Heart right ventricle (tissue), 16 donors: Measurements from ENCODE around the gene IHH. TPM values are rescaled to one million over a fixed set of nuclear protein-coding genes. Genes with fewer than 3 reads are reported as not detected.

Source experiments
- ATAC-seq, 8 donors: fragments of 200-7000 bp; cut with Tn5 transposase; one replicate each; pipeline ENCODE4 v1.9.1; 2020; ENCODE audit warnings: mild to moderate bottlenecking in 8 of 8, moderate library complexity in 8 of 8, moderate number of reproducible peaks in 1 of 8
- DNase-seq, 2 donors: peaks; one replicate each; pipeline ENCODE4 v3.0.0-alpha.2; 2020
- H3K27ac ChIP-seq, 10 donors: fragments of 200-600 bp; sonication (generic) in 2 of 10; one replicate each; pipeline versions ENCODE4 v1.5.0 to v1.8.0; 2020 to 2022; ENCODE audit warnings: mild to moderate bottlenecking in 3 of 10
- H3K27me3 ChIP-seq, 7 donors: fragments of 200-600 bp; one replicate each; pipeline ENCODE4 v1.8.0; 2021 to 2022; ENCODE audit warnings: mild to moderate bottlenecking in 2 of 7
- H3K36me3 ChIP-seq, 9 donors: fragments of 200-600 bp; sonication (generic) in 1 of 9; one replicate each; pipeline versions ENCODE4 v1.5.0 to v1.8.0; 2020 to 2022; ENCODE audit warnings: mild to moderate bottlenecking in 2 of 9
- H3K4me1 ChIP-seq, 9 donors: fragments of 200-600 bp; sonication (generic) in 1 of 9; one replicate each; pipeline versions ENCODE4 v1.5.0 to v1.8.0; 2020 to 2022; ENCODE audit warnings: mild to moderate bottlenecking in 4 of 9
- H3K4me3 ChIP-seq, 10 donors: fragments of 200-600 bp; sonication (generic) in 2 of 10; one replicate each; pipeline versions ENCODE4 v1.5.0 to v1.8.0; 2020 to 2022; ENCODE audit warnings: mild to moderate bottlenecking in 7 of 10, moderate library complexity in 2 of 10
- H3K9me3 ChIP-seq, 11 donors: fragments of 200-600 bp in 10 of 11; sonication (generic) in 2 of 11; one replicate each; pipeline versions ENCODE4 v1.5.0 to v1.8.0; 2013 to 2022; ENCODE audit warnings: mild to moderate bottlenecking in 2 of 11, control low read depth in 1 of 11, moderate library complexity in 1 of 11
- CTCF ChIP-seq, 9 donors: fragments of 200-600 bp; sonication (generic) in 2 of 9; IDR thresholded peaks; one replicate each; pipeline versions ENCODE4 v1.5.0 to v1.8.0; 2021 to 2022; ENCODE audit warnings: antibody characterized with exemption in 9 of 9, mild to moderate bottlenecking in 5 of 9, moderate library complexity in 1 of 9
- WGBS, 2 donors: extraction: QIAGEN DNeasy Blood & Tissue Kit; methylation state at CpG; one replicate each; pipeline ENCODE4 v1.1.7; 2013; ENCODE audit warnings: inconsistent platforms in 1 of 2; 5-methylcytosine and 5-hydroxymethylcytosine counted together
- intact Hi-C, 10 donors: fragments of 100-400 bp; cut with DNase I; formaldehyde crosslinking; loops; one replicate each; pipeline versions ENCODE4 v1.11.1 to v1.14.2; 2022
- long read RNA-seq, 3 donors: library from polyadenylated mRNA; unstranded; transcript quantifications; one replicate each; pipeline ENCODE4 v2.0.0, GENCODE V29; 2020 to 2021
- polyA plus RNA-seq, 2 donors: library from polyadenylated mRNA; stranded (reverse); fragments of 200-250 nt; gene quantifications; one replicate each; pipeline ENCODE4 v1.2.3, GENCODE V29; 2013
- total RNA-seq, 10 donors: library from RNA; stranded (reverse); fragmentation: NEBNext Ultra II Directional in 3 of 10; extraction: Animal tissue kit (Norgen Biotek cat#: 25700) in 3 of 10; gene quantifications; one replicate each; pipeline versions ENCODE4 v1.2.1 to v1.2.4, GENCODE V29; 2021 to 2023
- donor health status: Arrhythmogenic right ventricular cardiomyopathy.
- donor health status: ischemic (EF 13 %, LVEDD 7.1; RV severe dilation, severe dysfunction).
- donor health status: healthy with polysubstance abuse.
- donor health status: DM: no; HTN: yes; CAD: no.
- donor health status: DM: no; HTN: no; CAD: no.
- donor health status: ischemic (EF 25% LVEDD 6.9; RV normal size, moderate dysfunction).
- donor health status: ischemic (EF 25% LVEDD 5.7; RV mildly dilated, moderate dysfunction).
- donor health status: healthy.
- donor health status: DM: yes; HTN: yes; CAD: no.
- donor health status: Ischemic cardiomyopathy.
- donor health status: ischemic (EF 35%, LVEDD 5.7; RV mildly dilated, moderate dysfunction).
- donor health status: nonischemic (EF 11% LVEDD 7.7; RV severe dilation, severe dysfunction).
- donor health status: DM: yes; HTN: yes; CAD: no.
- donor health status: PGD.
- donor health status: ischemic (EF 29% LVEDD 5.4; RV normal size, mild dysfunction).
- donor health status: nonischemic (EF 23%, LVEDD 6.1; RV moderate dilation, normal function).

IHH gene
- total RNA-seq (under 1 TPM in 1 of 10 donors, not detected in 9; 0.16 TPM), polyA plus RNA-seq (under 1 TPM in 1 of 2 donors, not detected in 1; 0.03 TPM)
- long read RNA-seq, donor 1 = 0 reads
- long read RNA-seq, donor 2 = 0 reads
- long read RNA-seq, donor 3 = 0 reads

- ATAC-seq (no peak), DNase-seq (no peak)
- Histone ChIP-seq H3K27ac (no peak within 1 kb of the TSS), H3K4me3 (peak within 1 kb of the TSS in 9 of 10 donors; percentile 13 to 43 (median 28)), H3K27me3 (peaks cover 39 to 85% (median 77%) of the 10 kb centered on the region in 7 donors), H3K9me3 (no peaks in the 10 kb centered on the region), H3K4me1 (peaks cover 27 to 40% (median 37%) of the 10 kb centered on the region in 9 donors), H3K36me3 (no peaks in the 10 kb centered on the region)
- 1 to 2% methylated on average over 70 to 75 of the region's 76 CpGs for WGBS, 2 donors
- TF ChIP-seq CTCF (IDR thresholded peaks at IDR 0.05) = no peak
- intact Hi-C loops = loop anchor here in 1 of 10 donors (2.0 kb wide), 1 partner anchor 44 kb away; no protein-coding TSS in a partner anchor
Measured at GRCh38 chr2:219060821-219061791, at the start of gene IHH. TSS of gene IHH (minus strand) at chr2:219060921. CDS start at chr2:219060467, 454 bp downstream.

DNA sequence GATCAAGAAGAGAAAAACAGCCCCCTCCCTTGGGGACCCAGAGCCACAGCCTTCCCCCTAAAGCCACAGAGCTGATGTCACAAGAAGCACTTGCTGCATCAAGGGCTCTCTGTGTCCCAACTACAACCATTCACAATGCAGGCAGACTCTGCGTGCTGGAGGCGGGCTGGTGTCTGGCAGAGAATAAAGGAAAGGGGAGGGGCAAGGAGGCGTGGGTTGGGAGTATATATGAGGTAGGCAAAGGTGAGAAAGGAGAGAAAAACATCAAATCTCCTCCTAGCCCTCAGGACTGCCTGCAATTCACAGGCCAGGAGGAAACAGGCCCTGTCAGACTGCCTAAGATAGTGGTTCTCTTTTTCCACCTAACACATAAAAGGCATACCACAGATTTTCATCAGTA lies 48.8 kb upstream of the IHH start:
- H3K27me3 ChIP-seq = no peaks in the 10 kb centered on the region
- DNase-seq (no peak), ATAC-seq (peak in 5 of 8 donors; percentile 31 to 59 (median 48))
- no peaks in the 10 kb centered on the region for H3K36me3 ChIP-seq
- no peak overlapping the region for H3K4me3 ChIP-seq
- no peak overlapping the region for H3K27ac ChIP-seq
- H3K4me1 ChIP-seq = peaks cover 4 to 38% (median 18%) of the 10 kb centered on the region in 9 donors
- WGBS, 2 donors = 71 to 76% methylated on average over 3 of the region's 3 CpGs
- intact Hi-C loops = no loop called here
- H3K9me3 ChIP-seq = no peaks in the 10 kb centered on the region
- no peak for TF ChIP-seq CTCF (IDR thresholded peaks at IDR 0.05)

GRCh38 chr2:219107758-219108157 lies 47.0 kb upstream of the IHH start:
- no peaks in the 10 kb centered on the region for H3K27me3 ChIP-seq
- H3K4me3 ChIP-seq = no peak overlapping the region
- no peaks in the 10 kb centered on the region for H3K9me3 ChIP-seq
- no peak overlapping the region for H3K27ac ChIP-seq
- DNase-seq = peak in 1 of 2 donors; percentile 34
- peak in 5 of 8 donors; percentile 61 to 88 (median 80) for ATAC-seq
- peaks cover 4 to 38% (median 18%) of the 10 kb centered on the region in 9 donors for H3K4me1 ChIP-seq
- H3K36me3 ChIP-seq = no peaks in the 10 kb centered on the region
- 15 to 27% methylated on average over 8 of the region's 8 CpGs for WGBS, 2 donors
- intact Hi-C loops = no loop called here
- no peak for TF ChIP-seq CTCF (IDR thresholded peaks at IDR 0.05)

GRCh38 chr2:219106251-219106650 lies 45.5 kb upstream of the IHH start:
- intact Hi-C loops = no loop called here
- DNase-seq (no peak), ATAC-seq (no peak)
- TF ChIP-seq CTCF (IDR thresholded peaks at IDR 0.05) = no peak
- H3K36me3 ChIP-seq = no peaks in the 10 kb centered on the region
- H3K4me1 ChIP-seq = peaks cover 4 to 38% (median 18%) of the 10 kb centered on the region in 9 donors
- 88 to 90% methylated on average over 3 of the region's 3 CpGs for WGBS, 2 donors
- H3K27me3 ChIP-seq = no peaks in the 10 kb centered on the region
- H3K27ac ChIP-seq = no peak overlapping the region
- H3K9me3 ChIP-seq = no peaks in the 10 kb centered on the region
- no peak overlapping the region for H3K4me3 ChIP-seq
